Measurements from ENCODE around the gene XXYLT1.

GRCh38 chr3:195071011-195071728, 199.8 kb downstream of the XXYLT1 start:
- TF ChIP-seq POLR2AphosphoS5 (IDR thresholded peaks at IDR 0.05) (no peak), CTCF (IDR thresholded peaks at IDR 0.05) (no peak), POLR2A (IDR thresholded peaks at IDR 0.05) (no peak), EP300 (IDR thresholded peaks at IDR 0.05) (no peak)
